Endothelial cell of umbilical vein (primary cell): ENCODE results near the gene CELA3B.
"Not testable (repeated sequence)": the region's sequence is repeated elsewhere in the genome, so short reads cannot be mapped to it uniquely, and the experiment has no call there.

Experiments used
- POLR2AphosphoS5 ChIP-seq: IDR thresholded peaks from 2 replicates; pipeline ENCODE4 v1.6.1; 2012; ENCODE audit warnings: low read depth, mild to moderate bottlenecking, control low read depth, low read length, moderate library complexity; ENCODE audit not compliant: insufficient read depth
- TF ChIP-seq, protein P1 (sequence below), 2 donors: IDR thresholded peaks; 1 replicate in 1 of 2; 2 replicates in 1 of 2; pipeline ENCODE4 v1.5.1; 2011; ENCODE audit warnings: low read length in 2 of 2, mild to moderate bottlenecking in 2 of 2, moderate library complexity in 2 of 2, control low read depth in 1 of 2, inconsistent platforms in 1 of 2, low read depth in 1 of 2; ENCODE audit not compliant: insufficient read depth in 1 of 2; ENCODE audit errors: extremely low read depth in 1 of 2

DNA sequence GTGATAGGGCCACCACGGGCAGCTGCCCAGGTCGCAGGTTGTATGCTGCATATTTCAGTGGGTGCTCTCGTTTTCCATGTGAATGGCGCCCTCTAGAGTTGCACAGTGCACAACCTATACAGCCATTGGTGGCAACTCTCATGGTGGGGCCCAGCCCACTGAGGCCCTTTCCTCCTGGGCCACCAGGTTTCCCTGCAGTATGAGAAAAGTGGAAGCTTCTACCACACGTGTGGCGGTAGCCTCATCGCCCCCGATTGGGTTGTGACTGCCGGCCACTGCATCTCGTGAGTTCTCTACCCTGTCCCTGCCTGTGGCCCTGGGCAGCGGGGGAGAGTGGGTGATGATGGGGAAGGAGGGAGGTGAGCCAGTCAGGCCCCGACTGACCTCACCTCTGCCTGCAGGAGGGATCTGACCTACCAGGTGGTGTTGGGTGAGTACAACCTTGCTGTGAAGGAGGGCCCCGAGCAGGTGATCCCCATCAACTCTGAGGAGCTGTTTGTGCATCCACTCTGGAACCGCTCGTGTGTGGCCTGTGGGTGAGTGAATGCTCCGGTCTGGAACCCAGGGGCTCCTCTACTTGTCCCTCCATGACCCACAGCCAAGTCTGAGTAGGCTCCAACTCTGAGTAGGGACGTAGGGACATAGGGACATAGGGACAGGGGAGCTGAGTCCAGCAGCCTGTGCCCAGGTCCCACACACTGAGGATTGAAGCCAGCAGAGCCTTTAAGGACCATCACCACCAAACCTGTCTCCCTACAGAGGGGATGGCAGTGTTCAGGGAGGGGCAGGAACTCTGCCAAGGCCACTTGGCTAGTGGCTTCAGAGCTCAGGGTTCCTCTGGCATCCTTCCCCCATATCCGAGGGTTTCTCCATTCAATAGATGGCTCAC lies 28.7 kb downstream of the CELA3B start:
- not testable (repeated sequence) for TF ChIP-seq POLR2AphosphoS5
- TF ChIP-seq, protein P1, sequence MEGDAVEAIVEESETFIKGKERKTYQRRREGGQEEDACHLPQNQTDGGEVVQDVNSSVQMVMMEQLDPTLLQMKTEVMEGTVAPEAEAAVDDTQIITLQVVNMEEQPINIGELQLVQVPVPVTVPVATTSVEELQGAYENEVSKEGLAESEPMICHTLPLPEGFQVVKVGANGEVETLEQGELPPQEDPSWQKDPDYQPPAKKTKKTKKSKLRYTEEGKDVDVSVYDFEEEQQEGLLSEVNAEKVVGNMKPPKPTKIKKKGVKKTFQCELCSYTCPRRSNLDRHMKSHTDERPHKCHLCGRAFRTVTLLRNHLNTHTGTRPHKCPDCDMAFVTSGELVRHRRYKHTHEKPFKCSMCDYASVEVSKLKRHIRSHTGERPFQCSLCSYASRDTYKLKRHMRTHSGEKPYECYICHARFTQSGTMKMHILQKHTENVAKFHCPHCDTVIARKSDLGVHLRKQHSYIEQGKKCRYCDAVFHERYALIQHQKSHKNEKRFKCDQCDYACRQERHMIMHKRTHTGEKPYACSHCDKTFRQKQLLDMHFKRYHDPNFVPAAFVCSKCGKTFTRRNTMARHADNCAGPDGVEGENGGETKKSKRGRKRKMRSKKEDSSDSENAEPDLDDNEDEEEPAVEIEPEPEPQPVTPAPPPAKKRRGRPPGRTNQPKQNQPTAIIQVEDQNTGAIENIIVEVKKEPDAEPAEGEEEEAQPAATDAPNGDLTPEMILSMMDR (IDR thresholded peaks at IDR 0.05; ENCODE audit: extremely low read depth in 1 of 2, insufficient read depth in 1 of 2, low read depth in 1 of 2, low read length in 2 of 2), result peak; percentile 36 to 38
